SK-N-MC (cell line): ENCODE measurements around the gene TMEM271.

Experiments used
- EZH2 ChIP-seq: fragments of 200-600 bp; sonication (generic); IDR thresholded peaks from one replicate; pipeline ENCODE4 v1.6.1; 2017; ENCODE audit warnings: antibody characterized with exemption
- FOXP2 ChIP-seq: optimal IDR thresholded peaks from 2 replicates; pipeline ENCODE3; 2011; ENCODE audit warnings: mild to moderate bottlenecking, moderate library complexity; ENCODE audit not compliant: insufficient read depth; ENCODE audit errors: extremely low read length, control extremely low read depth
- POLR2AphosphoS5 ChIP-seq: IDR thresholded peaks from 2 replicates; pipeline ENCODE4 v1.6.1; 2012; ENCODE audit warnings: mild to moderate bottlenecking, low read depth, low read length, borderline replicate concordance

- TF ChIP-seq POLR2AphosphoS5: no peak
- no peak for TF ChIP-seq EZH2
- no peak for TF ChIP-seq FOXP2
These were observed 13.3 kb upstream of the TMEM271 start for GRCh38 chr4:589219-589963.
